Keratinocyte (primary cell): ENCODE data around the gene NHLRC2. TPM values are rescaled to one million over a fixed set of nuclear protein-coding genes. Genes with fewer than 3 reads are reported as not detected.

Source experiments
- DNase-seq: peaks from one replicate; pipeline ENCODE4 v3.0.0-alpha.2; 2011; ENCODE audit warnings: low read depth, missing footprints, low spot score
- FAIRE-seq: peaks from 2 replicates; lab custom pipeline; 2011; peaks lifted over from hg19 to GRCh38; lab: Jason Lieb, UNC
- H2AFZ ChIP-seq: 2 replicates; pipeline ENCODE4 v1.6.0; 2012; ENCODE audit warnings: low read length, control low read depth, inconsistent platforms; ENCODE audit not compliant: control insufficient read depth
- H3K27ac ChIP-seq: 2 replicates; pipeline ENCODE4 v1.5.1; 2011; ENCODE audit warnings: low read length; ENCODE audit not compliant: control insufficient read depth, insufficient read depth
- H3K27me3 ChIP-seq: 3 replicates; pipeline ENCODE4 v1.6.0; 2011; ENCODE audit warnings: low read length; ENCODE audit not compliant: control insufficient read depth, insufficient read depth; ENCODE audit errors: extremely low read depth
- H3K36me3 ChIP-seq, 2 experiments: 2 replicates in 1 of 2; 3 replicates in 1 of 2; pipeline ENCODE4 v1.5.1; 2011; ENCODE audit warnings: low read length in 2 of 2, mild to moderate bottlenecking in 1 of 2; ENCODE audit not compliant: control insufficient read depth in 2 of 2, insufficient read depth in 2 of 2; ENCODE audit errors: extremely low read depth in 1 of 2
- H3K4me1 ChIP-seq: 3 replicates; pipeline ENCODE4 v1.5.1; 2011; ENCODE audit warnings: low read length; ENCODE audit not compliant: control insufficient read depth, insufficient read depth; ENCODE audit errors: extremely low read depth
- H3K4me2 ChIP-seq: 3 replicates; pipeline ENCODE4 v1.6.0; 2011; ENCODE audit warnings: low read depth, low read length; ENCODE audit not compliant: control insufficient read depth, insufficient read depth; ENCODE audit errors: extremely low read depth
- H3K4me3 ChIP-seq, 3 experiments: fragments of 200-600 bp in 1 of 3; sonication (generic) in 1 of 3; 2 replicates in 2 of 3; 3 replicates in 1 of 3; pipeline ENCODE4 v1.5.1; 2011 to 2016; ENCODE audit warnings: low read length in 3 of 3, mild to moderate bottlenecking in 3 of 3, control low read depth in 2 of 3, inconsistent platforms in 1 of 3, low read depth in 1 of 3, mixed read lengths in 1 of 3, mixed run types in 1 of 3, moderate library complexity in 1 of 3; ENCODE audit not compliant: control insufficient read depth in 2 of 3, insufficient read depth in 2 of 3; ENCODE audit errors: extremely low read depth in 1 of 3
- H3K79me2 ChIP-seq: 2 replicates; pipeline ENCODE4 v1.6.0; 2012; ENCODE audit warnings: low read length; ENCODE audit not compliant: control insufficient read depth, insufficient read depth
- H3K9ac ChIP-seq: 3 replicates; pipeline ENCODE4 v1.6.0; 2011; ENCODE audit warnings: low read length; ENCODE audit not compliant: control insufficient read depth, insufficient read depth; ENCODE audit errors: extremely low read depth
- H3K9me1 ChIP-seq: 3 replicates; pipeline ENCODE4 v1.6.0; 2011; ENCODE audit warnings: low read length; ENCODE audit not compliant: control insufficient read depth, insufficient read depth; ENCODE audit errors: extremely low read depth
- H3K9me3 ChIP-seq: 2 replicates; pipeline ENCODE4 v1.5.1; 2012; ENCODE audit warnings: low read depth, low read length; ENCODE audit not compliant: control insufficient read depth
- H4K20me1 ChIP-seq: 3 replicates; pipeline ENCODE4 v1.6.0; 2011; ENCODE audit warnings: low read length; ENCODE audit not compliant: control insufficient read depth, insufficient read depth; ENCODE audit errors: extremely low read depth
- CTCF ChIP-seq, 3 experiments: IDR thresholded peaks in 1 of 3; conservative IDR thresholded peaks in 1 of 3; optimal IDR thresholded peaks in 1 of 3; 2 replicates in 2 of 3; 3 replicates in 1 of 3; pipeline versions ENCODE3 to v1.5.1; 2011; ENCODE audit warnings: low read length in 3 of 3, mild to moderate bottlenecking in 3 of 3, moderate library complexity in 2 of 3, control low read depth in 1 of 3, inconsistent platforms in 1 of 3; ENCODE audit not compliant: insufficient read depth in 2 of 3; ENCODE audit errors: extremely low read depth in 1 of 3
- EZH2 ChIP-seq: IDR thresholded peaks from one replicate; pipeline ENCODE4 v1.6.1; 2012; ENCODE audit warnings: inconsistent platforms, mild to moderate bottlenecking, low read length, moderate library complexity
- dilution Hi-C: fragments of 300-500 bp; cut with MboI; formaldehyde crosslinking; loops from one replicate; pipeline ENCODE4 v1.7.0; 2020; ENCODE audit warnings: low sequenced_read_pairs; ENCODE audit not compliant: extremely low pct_ligation_motif_present
- polyA plus RNA-seq, 5 experiments: library from polyadenylated mRNA; depleted of rRNA in 3 of 5; stranded (reverse) in 3 of 5; stranded (forward) in 1 of 5; unstranded in 1 of 5; fragments of >200 nt; gene quantifications; 1 replicate in 1 of 5; 2 replicates in 3 of 5; 3 replicates in 1 of 5; pipeline versions ENCODE4 v1.2.1 to v1.2.3, GENCODE V29; 2011 to 2012; ENCODE audit warnings: missing spikeins in 2 of 5, low read depth in 1 of 5, low replicate concordance in 1 of 5

Gene NHLRC2
- polyA plus RNA-seq, 1 donor (not counting 4 experiments of a cell fraction or from before 2014, with no cell fraction given), result 7.5 TPM

DNA sequence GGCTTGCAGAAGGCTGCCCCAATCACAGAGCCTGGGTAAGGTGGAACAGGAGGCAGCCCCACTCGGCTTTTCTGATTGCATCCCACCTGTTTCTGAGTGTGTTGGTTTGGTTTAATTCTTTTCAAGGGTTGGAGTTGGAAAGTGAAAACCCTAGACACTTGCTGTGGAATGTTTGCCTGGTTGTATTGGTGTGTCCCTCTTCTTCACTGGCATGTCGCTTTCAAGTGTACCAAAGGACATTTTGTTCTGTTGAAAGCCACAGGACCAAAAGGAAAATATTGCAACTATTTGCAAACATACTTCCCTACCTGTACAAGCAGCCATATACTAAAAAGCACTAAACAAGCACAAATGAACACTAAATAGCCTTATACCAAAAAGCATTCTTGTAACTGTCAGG, 60.5 kb downstream of the NHLRC2 start:
- no peak overlapping the region for H3K27ac ChIP-seq
- no peaks in the 10 kb centered on the region for H3K27me3 ChIP-seq
- dilution Hi-C loops, result no loop called here
- DNase-seq (no peak), FAIRE-seq (peak; percentile 32)
- H3K79me2 ChIP-seq, result no peaks in the 10 kb centered on the region
- TF ChIP-seq EZH2 (no peak), CTCF (optimal IDR thresholded peaks at IDR 0.05 in 1 of 3, IDR thresholded peaks at IDR 0.05 in 1 of 3, conservative IDR thresholded peaks at IDR 0.05 in 1 of 3; ENCODE audit: extremely low read depth in 1 of 3, insufficient read depth in 2 of 3, low read length in 3 of 3) (no peak)
- no peak overlapping the region for H3K9ac ChIP-seq
- H3K9me1 ChIP-seq, result no peaks in the 10 kb centered on the region
- no peaks in the 10 kb centered on the region for H3K36me3 ChIP-seq
- H3K4me2 ChIP-seq, result no peak overlapping the region
- no peaks in the 10 kb centered on the region for H3K4me1 ChIP-seq
- no peak overlapping the region for H3K4me3 ChIP-seq
- H2AFZ ChIP-seq, result no peak overlapping the region
- no peaks in the 10 kb centered on the region for H4K20me1 ChIP-seq
- H3K9me3 ChIP-seq, result no peaks in the 10 kb centered on the region

DNA sequence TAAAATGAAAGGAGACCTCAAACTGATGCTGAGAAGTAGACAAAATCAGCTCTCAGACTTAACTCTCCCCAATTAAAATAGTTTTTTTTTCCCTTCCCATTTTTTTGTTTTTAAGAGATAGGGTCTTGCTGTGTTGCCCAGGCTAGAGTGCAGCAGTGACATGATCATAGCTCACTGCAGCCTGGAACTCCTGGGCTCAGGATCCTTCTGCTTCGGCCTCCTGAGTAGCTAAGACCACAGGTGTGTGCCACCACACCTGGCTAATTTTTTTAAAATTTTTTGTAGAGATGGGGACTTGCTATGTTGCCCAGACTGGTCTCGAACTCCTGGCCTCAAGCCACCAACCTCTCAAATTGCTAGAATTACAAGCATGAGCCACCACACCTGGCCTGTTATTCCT, 61.1 kb downstream of the NHLRC2 start:
- Histone ChIP-seq H3K27me3 (no peaks in the 10 kb centered on the region), H3K4me2 (no peak overlapping the region), H3K9ac (no peak overlapping the region), H3K4me1 (no peaks in the 10 kb centered on the region), H3K4me3 (no peak overlapping the region), H3K36me3 (no peaks in the 10 kb centered on the region), H3K9me3 (no peaks in the 10 kb centered on the region), H3K9me1 (no peaks in the 10 kb centered on the region), H3K79me2 (no peaks in the 10 kb centered on the region), H4K20me1 (no peaks in the 10 kb centered on the region), H2AFZ (no peak overlapping the region), H3K27ac (no peak overlapping the region)
- DNase-seq (no peak), FAIRE-seq (no peak)
- TF ChIP-seq EZH2 (no peak), CTCF (optimal IDR thresholded peaks at IDR 0.05 in 1 of 3, IDR thresholded peaks at IDR 0.05 in 1 of 3, conservative IDR thresholded peaks at IDR 0.05 in 1 of 3; ENCODE audit: extremely low read depth in 1 of 3, insufficient read depth in 2 of 3, low read length in 3 of 3) (no peak)
- dilution Hi-C loops, result no loop called here
